ENCODE results near the gene WSB2. TPM values are rescaled to one million over a fixed set of nuclear protein-coding genes. Genes with fewer than 3 reads are reported as not detected.

Gene WSB2
- total RNA-seq, 1 experiment from 2014 or later: 203 TPM

DNA sequence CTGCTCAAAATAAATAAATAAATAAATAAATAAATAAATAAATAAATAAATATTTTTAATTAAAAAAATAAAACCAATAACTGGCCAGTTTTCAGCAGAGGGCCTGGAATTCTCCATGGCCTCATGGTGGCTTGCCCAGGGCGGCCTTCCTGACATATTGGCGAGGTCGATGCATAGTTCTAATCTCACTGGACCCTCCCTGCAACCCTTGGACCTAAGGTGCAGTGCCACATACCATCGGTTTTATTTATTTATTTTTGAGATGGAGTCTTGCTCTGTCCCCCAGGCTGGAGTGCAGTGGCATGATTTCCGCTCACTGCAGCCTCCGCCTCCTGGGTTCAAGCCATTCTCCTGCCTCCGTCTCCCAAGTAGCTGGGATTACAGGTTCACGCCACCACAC is 46.7 kb upstream of the WSB2 start:
- Histone ChIP-seq H3K27ac (ENCODE audit: low read length) (no peak overlapping the region), H3K27me3 (ENCODE audit: low read length) (no peaks in the 10 kb centered on the region), H3K4me3 (ENCODE audit: low read length) (no peak overlapping the region), H3K36me3 (ENCODE audit: low read depth, low read length) (no peaks in the 10 kb centered on the region), H3K9me3 (ENCODE audit: low read length) (no peaks in the 10 kb centered on the region), H3K4me2 (ENCODE audit: low read length) (no peak overlapping the region), H3K79me2 (ENCODE audit: low read length) (peaks cover 9% of the 10 kb centered on the region; the same call in 1 of the 2 replicates), H3K4me1 (ENCODE audit: insufficient read depth, low read length) (peaks cover 6% of the 10 kb centered on the region), H2AFZ (ENCODE audit: low read length) (no peak overlapping the region), H3K9me2 (replicated peaks; ENCODE audit: low read length) (no peaks in the 10 kb centered on the region), H3F3A (ENCODE audit: low read length, unreplicated experiment) (peaks cover 2% of the 10 kb centered on the region), H3K9ac (ENCODE audit: low read length) (no peak overlapping the region), H4K20me1 (ENCODE audit: low read length) (no peaks in the 10 kb centered on the region)
- intact Hi-C loops (cut with micrococcal nuclease): no loop called here
- POLR2A ChIA-PET (ENCODE audit: unreplicated experiment): no interaction called here
- ATAC-seq (no peak), DNase-seq (no peak)
- BruUV-seq (replicated peaks): no TSS peak
- CTCF ChIA-PET: interaction anchor here (0.6 kb wide), 1 partner anchor 1542 kb away, joined by 4 read pairs; no protein-coding TSS in a partner anchor
- TF ChIP-seq EZH2 (IDR thresholded peaks at IDR 0.05; ENCODE audit: low read length, unreplicated experiment) (no peak), CTCF (conservative IDR thresholded peaks at IDR 0.05; ENCODE audit: low read depth, low read length) (no peak), EZH2phosphoT487 (IDR thresholded peaks at IDR 0.05; ENCODE audit: borderline replicate concordance, low read length) (no peak)

DNA sequence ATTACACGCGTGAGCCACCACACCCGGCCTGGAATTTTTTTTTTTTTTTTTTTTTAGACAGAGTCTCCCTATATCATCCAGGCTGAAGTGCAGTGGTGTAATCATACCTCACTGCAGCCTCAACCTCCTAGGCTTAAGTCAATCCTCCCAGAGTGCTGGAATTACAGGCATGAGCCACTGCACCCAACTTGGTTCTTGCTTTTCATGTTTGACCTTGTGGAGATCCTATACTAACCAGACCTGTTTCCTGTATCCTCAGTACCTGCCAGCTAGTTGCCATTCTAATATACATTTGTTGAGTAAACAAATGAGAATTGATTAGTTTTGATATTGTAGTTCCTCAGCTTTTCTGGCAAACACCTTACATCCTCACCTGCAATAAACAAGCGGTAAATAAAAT is 46.0 kb upstream of the WSB2 start:
- TF ChIP-seq EZH2 (IDR thresholded peaks at IDR 0.05; ENCODE audit: low read length, unreplicated experiment) (no peak), CTCF (conservative IDR thresholded peaks at IDR 0.05; ENCODE audit: low read depth, low read length) (no peak), EZH2phosphoT487 (IDR thresholded peaks at IDR 0.05; ENCODE audit: borderline replicate concordance, low read length) (no peak)
- H4K20me1 ChIP-seq (ENCODE audit: low read length): no peaks in the 10 kb centered on the region
- intact Hi-C loops (cut with micrococcal nuclease): no loop called here
- H3K9ac ChIP-seq (ENCODE audit: low read length): no peak overlapping the region
- H3K9me2 ChIP-seq (replicated peaks; ENCODE audit: low read length): no peaks in the 10 kb centered on the region
- no peak overlapping the region for H3K27ac ChIP-seq (ENCODE audit: low read length)
- ChIA-PET POLR2A (ENCODE audit: unreplicated experiment) (no interaction called here), CTCF (no interaction called here)
- peaks cover 13% of the 10 kb centered on the region for H3K4me1 ChIP-seq (ENCODE audit: insufficient read depth, low read length)
- H2AFZ ChIP-seq (ENCODE audit: low read length): no peak overlapping the region
- H3K4me3 ChIP-seq (ENCODE audit: low read length): no peak overlapping the region
- DNase-seq (no peak), ATAC-seq (no peak)
- H3K27me3 ChIP-seq (ENCODE audit: low read length): no peaks in the 10 kb centered on the region
- no peak overlapping the region for H3K4me2 ChIP-seq (ENCODE audit: low read length)
- no peaks in the 10 kb centered on the region for H3K36me3 ChIP-seq (ENCODE audit: low read depth, low read length)
- H3K9me3 ChIP-seq (ENCODE audit: low read length): no peaks in the 10 kb centered on the region
- BruUV-seq (replicated peaks): no TSS peak
- H3F3A ChIP-seq (ENCODE audit: low read length, unreplicated experiment): peaks cover 2% of the 10 kb centered on the region
- peaks cover 13% of the 10 kb centered on the region; the same call in 1 of the 2 replicates for H3K79me2 ChIP-seq (ENCODE audit: low read length)

GRCh38 chr12:118103601-118104382 is 42.8 kb upstream of the WSB2 start, which contains the start of gene VSIG10:
Gene VSIG10 (minus strand): TSS chr12:118104011. CDS start chr12:118103671, 340 bp downstream.
- H3K27ac ChIP-seq (ENCODE audit: low read length): peak within 1 kb of the TSS; percentile 38
- no peaks in the 10 kb centered on the region for H4K20me1 ChIP-seq (ENCODE audit: low read length)
- peak within 1 kb of the TSS; percentile 96 for H3K4me2 ChIP-seq (ENCODE audit: low read length)
- H3K4me1 ChIP-seq (ENCODE audit: insufficient read depth, low read length): peaks cover 21% of the 10 kb centered on the region
- no TSS peak for BruUV-seq (replicated peaks)
- DNase-seq (peak; percentile 90), ATAC-seq (peak; percentile 82)
- H2AFZ ChIP-seq (ENCODE audit: low read length): peak within 1 kb of the TSS; percentile 84
- H3K9me3 ChIP-seq (ENCODE audit: low read length): no peaks in the 10 kb centered on the region
- H3K36me3 ChIP-seq (ENCODE audit: low read depth, low read length): no peaks in the 10 kb centered on the region
- ChIA-PET POLR2A (ENCODE audit: unreplicated experiment) (interaction anchor here (0.6 to 0.7 kb wide), 2 partner anchors 17 to 135 kb away, joined by 3 to 4 read pairs; no protein-coding TSS in a partner anchor), CTCF (no interaction called here)
- H3K9me2 ChIP-seq (replicated peaks; ENCODE audit: low read length): no peaks in the 10 kb centered on the region
- peaks cover 29% of the 10 kb centered on the region; the same call in 1 of the 2 replicates for H3K79me2 ChIP-seq (ENCODE audit: low read length)
- H3K27me3 ChIP-seq (ENCODE audit: low read length): no peaks in the 10 kb centered on the region
- TF ChIP-seq EZH2 (IDR thresholded peaks at IDR 0.05; ENCODE audit: low read length, unreplicated experiment) (no peak), CTCF (conservative IDR thresholded peaks at IDR 0.05; ENCODE audit: low read depth, low read length) (no peak), EZH2phosphoT487 (IDR thresholded peaks at IDR 0.05; ENCODE audit: borderline replicate concordance, low read length) (no peak)
- intact Hi-C loops (cut with micrococcal nuclease): loop anchor here (1.0 to 2.0 kb wide), 2 partner anchors 33 to 44 kb away; partner anchors contain the start of gene PEBP1
- H3K4me3 ChIP-seq (ENCODE audit: low read length): peak within 1 kb of the TSS; percentile 94
- H3K9ac ChIP-seq (ENCODE audit: low read length): peak within 1 kb of the TSS; percentile 78
- peaks cover 2% of the 10 kb centered on the region for H3F3A ChIP-seq (ENCODE audit: low read length, unreplicated experiment)

Data from PC-3 (cell line).